T-cell (primary cell): ENCODE results near the gene MAP4K5. TPM values are rescaled to one million over a fixed set of nuclear protein-coding genes. Genes with fewer than 3 reads are reported as not detected.

Experiments
- ATAC-seq, 4 experiments: fragments of 200-7000 bp in 3 of 4; fragments of 150-1000 bp in 1 of 4; cut with Tn5 transposase; replicated peaks in 1 of 4; 1 replicate in 3 of 4; 2 replicates in 1 of 4; pipeline ENCODE4 v1.10.0; 2021; ENCODE audit warnings: moderate library complexity in 3 of 4, mild to moderate bottlenecking in 2 of 4, moderate number of reproducible peaks in 1 of 4
- CTCF ChIA-PET, 2 donors: fragments of 300-600 bp; sonication (Branson Sonifier 250); formaldehyde crosslinking; loops; one replicate each; lab custom pipeline; 2022; ENCODE audit warnings: antibody characterized with exemption in 2 of 2; lab: Charles Lee
- POLR2A ChIA-PET, 2 donors: fragments of 300-600 bp; sonication (Branson Sonifier 250); formaldehyde crosslinking; loops; one replicate each; lab custom pipeline; 2022; ENCODE audit warnings: antibody characterized with exemption in 2 of 2; lab: Charles Lee
- DNase-seq, 35 experiments: peaks; one replicate each; pipeline versions ENCODE4 v3.0.0 to v3.0.0-alpha.2; 2013 to 2023
- H3K27ac ChIP-seq: one replicate; pipeline ENCODE4 v1.5.1; 2013; ENCODE audit warnings: low read length
- H3K27me3 ChIP-seq, 2 experiments: replicated peaks in 1 of 2; 1 replicate in 1 of 2; 2 replicates in 1 of 2; pipeline versions ENCODE4 v1.6.1 to v1.7.0; 2013; ENCODE audit warnings: low read length in 1 of 2, mixed read lengths in 1 of 2; ENCODE audit not compliant: control insufficient read depth in 2 of 2, insufficient read depth in 2 of 2; ENCODE audit errors: extremely low read depth in 1 of 2
- H3K36me3 ChIP-seq, 2 donors: 1 replicate in 1 of 2; 2 replicates in 1 of 2; pipeline versions ENCODE4 v1.6.1 to v1.7.0; 2013; ENCODE audit warnings: low read length in 1 of 2; ENCODE audit not compliant: control insufficient read depth in 2 of 2, insufficient read depth in 1 of 2; ENCODE audit errors: extremely low read depth in 1 of 2
- H3K4me1 ChIP-seq, 2 experiments: 1 replicate in 1 of 2; 2 replicates in 1 of 2; pipeline versions ENCODE4 v1.6.1 to v1.7.0; 2013; ENCODE audit warnings: low read length in 2 of 2, mixed read lengths in 1 of 2; ENCODE audit not compliant: insufficient read depth in 2 of 2, control insufficient read depth in 1 of 2; ENCODE audit errors: extremely low read depth in 1 of 2
- H3K4me3 ChIP-seq, 2 donors: 1 replicate in 1 of 2; 2 replicates in 1 of 2; pipeline versions ENCODE4 v1.5.1 to v1.7.0; 2013; ENCODE audit warnings: mild to moderate bottlenecking in 2 of 2, low read length in 1 of 2, moderate library complexity in 1 of 2; ENCODE audit not compliant: control insufficient read depth in 1 of 2; ENCODE audit errors: extremely low read depth in 1 of 2
- H3K9me3 ChIP-seq: 2 replicates; pipeline ENCODE4 v1.7.0; 2013
- H3K27ac Mint-ChIP-seq, 2 donors: one replicate each; pipeline ENCODE4 v1.8.0; 2020 to 2021; ENCODE audit warnings: mild to moderate bottlenecking in 2 of 2, mixed read lengths in 2 of 2
- H3K27me3 Mint-ChIP-seq, 2 donors: one replicate each; pipeline ENCODE4 v1.8.0; 2021 to 2022; ENCODE audit warnings: mixed read lengths in 2 of 2
- H3K36me3 Mint-ChIP-seq: one replicate; pipeline ENCODE4 v1.8.0; 2021; ENCODE audit warnings: mixed read lengths
- H3K4me1 Mint-ChIP-seq, 3 donors: one replicate each; pipeline ENCODE4 v1.8.0; 2020 to 2022; ENCODE audit warnings: mixed read lengths in 3 of 3, mild to moderate bottlenecking in 1 of 3
- H3K4me3 Mint-ChIP-seq, 3 donors: one replicate each; pipeline ENCODE4 v1.8.0; 2020 to 2022; ENCODE audit warnings: mild to moderate bottlenecking in 3 of 3, mixed read lengths in 3 of 3, moderate library complexity in 3 of 3
- H3K9me3 Mint-ChIP-seq, 3 donors: one replicate each; pipeline ENCODE4 v1.8.0; 2020 to 2022; ENCODE audit warnings: mixed read lengths in 3 of 3
- WGBS: methylation state at CpG from one replicate; pipeline ENCODE4 v1.1.5; 2013; ENCODE audit warnings: missing lambda C conversion rate; ENCODE audit not compliant: insufficient coverage; 5-methylcytosine and 5-hydroxymethylcytosine counted together
- total RNA-seq, 35 experiments: library from RNA in 6 of 35; stranded (reverse) in 6 of 35; fragments of 120-200 nt in 1 of 35; gene quantifications; one replicate each; pipeline versions ENCODE4 v1.2.1 to v1.2.4 and lab custom pipeline; 2013 to 2026

Gene MAP4K5
- total RNA-seq, 5 donors from 2014 or later (not counting 1 experiment from before 2014, with no cell fraction given), result 33.5 to 48.2 (median 44.6) TPM

- ChIA-PET CTCF (no interaction called here), POLR2A (interaction anchor here in 1 of 2 donors (0.5 kb wide), 1 partner anchor 45 kb away, joined by 4 read pairs; no protein-coding TSS in a partner anchor)
- Mint-ChIP-seq H3K27me3 (no peaks in the 10 kb centered on the region), H3K9me3 (no peaks in the 10 kb centered on the region), H3K27ac (peak overlapping the region; percentile 3 to 8), H3K4me1 (peaks cover 54 to 62% (median 60%) of the 10 kb centered on the region in 3 donors), H3K4me3 (peak overlapping the region; percentile 86 to 90 (median 87)), H3K36me3 (no peaks in the 10 kb centered on the region)
- DNase-seq (no peak), ATAC-seq (no peak)
- WGBS, result no CpG with 5 or more reads among the region's 1 CpG
- H3K4me3 ChIP-seq, result no peak overlapping the region
- peaks cover 19 to 22% of the 10 kb centered on the region in 2 experiments for H3K4me1 ChIP-seq
- H3K9me3 ChIP-seq, result no peaks in the 10 kb centered on the region
- no peaks in the 10 kb centered on the region for H3K27me3 ChIP-seq
- H3K27ac ChIP-seq, result no peak overlapping the region
- H3K36me3 ChIP-seq, result no peaks in the 10 kb centered on the region
These were observed 2.0 kb downstream of the MAP4K5 start for GRCh38 chr14:50530358-50530757.

- ChIA-PET CTCF (interaction anchor here in 1 of 2 donors (1.3 kb wide), 1 partner anchor 209 kb away, joined by 9 read pairs; no protein-coding TSS in a partner anchor), POLR2A (interaction anchor here in 1 of 2 donors (0.5 kb wide), 1 partner anchor 45 kb away, joined by 4 read pairs; no protein-coding TSS in a partner anchor)
- Histone ChIP-seq H3K27me3 (no peaks in the 10 kb centered on the region), H3K27ac (no peak overlapping the region), H3K4me3 (no peak overlapping the region), H3K36me3 (no peaks in the 10 kb centered on the region), H3K9me3 (no peaks in the 10 kb centered on the region), H3K4me1 (peaks cover 23 to 24% of the 10 kb centered on the region in 2 experiments)
- peaks cover 62 to 70% (median 68%) of the 10 kb centered on the region in 3 donors for H3K4me1 Mint-ChIP-seq
- no peaks in the 10 kb centered on the region for H3K36me3 Mint-ChIP-seq
- peak overlapping the region in 1 of 2 donors; percentile 8 for H3K27ac Mint-ChIP-seq
- no peak for DNase-seq
- no peak for ATAC-seq
- no peaks in the 10 kb centered on the region for H3K27me3 Mint-ChIP-seq
- H3K9me3 Mint-ChIP-seq, result no peaks in the 10 kb centered on the region
- peak overlapping the region; percentile 86 to 90 (median 87) for H3K4me3 Mint-ChIP-seq
- 72% methylated on average over 4 of the region's 6 CpGs for WGBS
These were observed 2.8 kb downstream of the MAP4K5 start for GRCh38 chr14:50529288-50530179.

- Histone ChIP-seq H3K27ac (no peak overlapping the region), H3K36me3 (no peaks in the 10 kb centered on the region), H3K4me3 (no peak overlapping the region), H3K9me3 (no peaks in the 10 kb centered on the region), H3K27me3 (no peaks in the 10 kb centered on the region), H3K4me1 (peaks cover 21 to 31% of the 10 kb centered on the region in 2 experiments)
- ATAC-seq (no peak), DNase-seq (no peak)
- POLR2A ChIA-PET, result interaction anchor here (0.6 to 0.7 kb wide), 2 partner anchors 103 to 339 kb away, joined by 3 to 9 read pairs; no protein-coding TSS in a partner anchor
- Mint-ChIP-seq H3K4me3 (no peak overlapping the region), H3K27me3 (no peaks in the 10 kb centered on the region), H3K36me3 (no peaks in the 10 kb centered on the region), H3K9me3 (no peaks in the 10 kb centered on the region), H3K4me1 (peaks cover 71 to 77% (median 73%) of the 10 kb centered on the region in 3 donors), H3K27ac (peak overlapping the region in 1 of 2 donors; percentile 5)
- WGBS, result no CpG with 5 or more reads among the region's 1 CpG
- CTCF ChIA-PET, result interaction anchor here (0.6 to 1.3 kb wide), 5 partner anchors 8 to 929 kb away, joined by 3 to 9 read pairs (median 4); no protein-coding TSS in a partner anchor
These were observed 4.4 kb downstream of the MAP4K5 start for GRCh38 chr14:50528000-50528399.

- Histone ChIP-seq H3K9me3 (no peaks in the 10 kb centered on the region), H3K4me1 (peaks cover 18 to 19% of the 10 kb centered on the region in 2 experiments), H3K4me3 (no peak overlapping the region), H3K36me3 (no peaks in the 10 kb centered on the region), H3K27ac (no peak overlapping the region), H3K27me3 (no peaks in the 10 kb centered on the region)
- Mint-ChIP-seq H3K36me3 (no peaks in the 10 kb centered on the region), H3K9me3 (no peaks in the 10 kb centered on the region), H3K27me3 (no peaks in the 10 kb centered on the region), H3K4me1 (peaks cover 69 to 79% (median 74%) of the 10 kb centered on the region in 3 donors), H3K4me3 (peak overlapping the region in 1 of 3 donors; percentile 27), H3K27ac (peak overlapping the region; percentile 44 to 65)
- POLR2A ChIA-PET, result no interaction called here
- no peak for ATAC-seq
- CTCF ChIA-PET, result interaction anchor here (0.5 to 1.0 kb wide), 2 partner anchors 18 to 410 kb away, joined by 3 to 6 read pairs; no protein-coding TSS in a partner anchor
- 72% methylated on average over 3 of the region's 6 CpGs for WGBS
- no peak for DNase-seq
These were observed 7.4 kb downstream of the MAP4K5 start for GRCh38 chr14:50524731-50525515.

GRCh38 chr14:50524060-50524459 is 8.3 kb downstream of the MAP4K5 start:
- Mint-ChIP-seq H3K9me3 (no peaks in the 10 kb centered on the region), H3K4me3 (peak overlapping the region in 1 of 3 donors; percentile 27), H3K36me3 (no peaks in the 10 kb centered on the region), H3K4me1 (peaks cover 60 to 73% (median 68%) of the 10 kb centered on the region in 3 donors), H3K27me3 (no peaks in the 10 kb centered on the region), H3K27ac (peak overlapping the region; percentile 29 to 60)
- DNase-seq (no peak), ATAC-seq (peak in 1 of 4 experiments; percentile 24)
- ChIA-PET CTCF (interaction anchor here in 1 of 2 donors (1.0 to 1.5 kb wide), 2 partner anchors 19 to 336 kb away, joined by 3 to 7 read pairs; no protein-coding TSS in a partner anchor), POLR2A (no interaction called here)
- 69% methylated on average over 2 of the region's 2 CpGs for WGBS
- no peak overlapping the region for H3K27ac ChIP-seq
- H3K4me3 ChIP-seq, result no peak overlapping the region
- H3K36me3 ChIP-seq, result no peaks in the 10 kb centered on the region
- peaks cover 12 to 18% of the 10 kb centered on the region in 2 experiments for H3K4me1 ChIP-seq
- H3K9me3 ChIP-seq, result no peaks in the 10 kb centered on the region
- no peaks in the 10 kb centered on the region for H3K27me3 ChIP-seq
